IPS-NIHi7 (cell line): ENCODE results near the gene KRTAP10-3.

Experiments
- DNase-seq: peaks from one replicate; pipeline ENCODE4 v3.0.0; 2012; ENCODE audit warnings: mixed read lengths; ENCODE audit errors: extremely low spot score

KRTAP10-3 gene

DNA sequence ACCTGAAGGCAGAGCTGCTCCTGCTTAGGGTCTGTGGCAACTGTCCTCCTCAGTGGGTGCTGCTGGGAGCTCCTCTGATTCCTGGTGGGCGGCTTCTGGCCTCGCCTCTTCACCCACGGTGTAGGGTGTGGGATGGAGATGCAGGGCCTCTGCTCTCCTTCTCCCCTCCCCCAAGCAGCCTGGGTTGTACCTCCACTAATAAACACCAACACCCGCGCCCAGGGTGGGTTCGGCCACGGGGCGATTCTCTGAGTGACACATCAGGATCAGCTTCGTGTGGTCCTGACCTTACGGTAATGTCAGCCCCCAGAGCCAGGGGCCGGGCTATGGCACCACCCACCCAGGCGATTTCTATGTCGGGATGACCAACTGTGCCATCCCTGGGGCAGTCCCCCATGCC, 42.3 kb downstream of the KRTAP10-3 start:
- no peak for DNase-seq

DNA sequence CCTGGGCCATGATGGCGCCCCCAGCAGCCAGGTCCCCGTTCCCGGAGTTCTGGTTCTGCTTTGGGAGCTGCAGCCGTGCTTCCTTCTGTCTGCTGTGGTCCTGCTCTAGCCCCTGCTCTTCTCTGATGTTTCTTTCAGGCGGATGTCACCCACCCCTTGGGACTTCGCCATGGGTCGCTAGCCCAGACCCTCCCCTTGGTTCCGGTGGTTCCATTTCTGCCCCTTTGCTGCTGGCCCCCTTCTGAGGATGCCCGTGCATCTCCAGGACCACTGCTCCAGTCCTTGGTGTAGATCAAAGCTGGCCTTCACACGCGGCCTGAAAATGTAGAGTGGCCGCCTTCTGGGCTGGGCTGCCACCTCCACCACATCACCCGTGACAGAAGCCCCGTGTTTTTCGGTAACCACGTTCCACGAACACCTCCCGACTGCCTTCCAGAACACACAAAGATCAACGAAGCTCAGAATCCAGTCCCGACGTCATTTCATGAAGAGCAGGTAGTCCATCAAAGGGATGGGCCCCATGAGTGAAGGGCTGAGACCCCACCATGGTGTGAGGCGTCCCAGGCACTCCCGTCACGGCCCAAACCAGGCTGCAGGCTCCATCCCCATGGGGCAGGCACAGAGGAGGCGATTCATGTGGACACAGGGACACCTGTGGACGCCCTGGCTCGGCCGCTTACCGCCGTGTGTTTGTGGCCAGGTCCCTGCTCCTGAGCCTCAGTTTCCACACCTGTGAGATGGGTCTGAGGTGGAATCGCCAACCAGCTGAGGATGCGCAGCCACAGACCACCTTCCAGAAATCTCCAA, 43.0 kb downstream of the KRTAP10-3 start:
- DNase-seq, result no peak

DNA sequence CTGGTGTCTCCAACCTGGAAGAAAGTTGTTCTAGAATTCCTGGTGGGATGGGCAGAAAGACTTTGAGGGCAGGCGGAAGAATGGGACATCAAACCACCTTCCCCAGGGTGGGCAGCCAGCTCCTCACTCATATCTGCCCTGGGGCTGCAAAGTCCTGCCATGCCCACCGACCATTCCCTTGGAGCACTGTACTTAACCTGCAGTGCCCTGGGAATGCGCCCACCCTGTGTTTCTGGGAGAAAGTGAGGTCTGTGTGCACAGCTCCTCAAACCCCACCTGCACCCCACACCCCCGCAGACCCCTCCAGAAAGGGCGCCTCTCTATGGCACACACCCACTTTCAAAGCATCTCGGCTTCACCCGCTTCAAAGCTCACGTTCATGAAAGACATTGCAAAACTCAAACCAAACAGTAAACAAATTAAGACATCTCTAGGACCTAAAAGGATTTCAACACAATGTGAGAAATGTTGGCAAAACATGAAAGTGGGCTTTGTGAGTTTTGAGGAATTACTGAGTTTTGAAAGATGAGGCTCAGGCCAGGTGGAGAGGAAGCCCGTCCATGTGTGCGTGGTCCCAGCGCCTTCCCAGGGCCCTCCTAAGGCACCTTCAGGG, 43.7 kb downstream of the KRTAP10-3 start:
- DNase-seq, result no peak

DNA sequence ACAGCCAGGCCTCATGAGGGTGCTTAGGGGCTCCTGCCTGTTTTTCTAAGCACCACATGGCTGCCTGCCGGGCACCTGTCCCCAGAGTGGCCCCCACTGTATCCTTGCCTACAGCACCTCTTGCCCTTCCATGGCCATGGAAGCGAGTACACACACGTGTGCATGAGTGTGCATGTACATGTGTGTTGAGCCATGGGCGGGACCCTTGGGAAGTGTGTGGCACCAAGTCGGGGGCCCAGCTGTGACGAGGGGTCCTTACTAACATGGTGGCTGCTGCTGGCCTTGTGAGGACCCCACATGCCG, 44.4 kb downstream of the KRTAP10-3 start:
- DNase-seq, result no peak

DNA sequence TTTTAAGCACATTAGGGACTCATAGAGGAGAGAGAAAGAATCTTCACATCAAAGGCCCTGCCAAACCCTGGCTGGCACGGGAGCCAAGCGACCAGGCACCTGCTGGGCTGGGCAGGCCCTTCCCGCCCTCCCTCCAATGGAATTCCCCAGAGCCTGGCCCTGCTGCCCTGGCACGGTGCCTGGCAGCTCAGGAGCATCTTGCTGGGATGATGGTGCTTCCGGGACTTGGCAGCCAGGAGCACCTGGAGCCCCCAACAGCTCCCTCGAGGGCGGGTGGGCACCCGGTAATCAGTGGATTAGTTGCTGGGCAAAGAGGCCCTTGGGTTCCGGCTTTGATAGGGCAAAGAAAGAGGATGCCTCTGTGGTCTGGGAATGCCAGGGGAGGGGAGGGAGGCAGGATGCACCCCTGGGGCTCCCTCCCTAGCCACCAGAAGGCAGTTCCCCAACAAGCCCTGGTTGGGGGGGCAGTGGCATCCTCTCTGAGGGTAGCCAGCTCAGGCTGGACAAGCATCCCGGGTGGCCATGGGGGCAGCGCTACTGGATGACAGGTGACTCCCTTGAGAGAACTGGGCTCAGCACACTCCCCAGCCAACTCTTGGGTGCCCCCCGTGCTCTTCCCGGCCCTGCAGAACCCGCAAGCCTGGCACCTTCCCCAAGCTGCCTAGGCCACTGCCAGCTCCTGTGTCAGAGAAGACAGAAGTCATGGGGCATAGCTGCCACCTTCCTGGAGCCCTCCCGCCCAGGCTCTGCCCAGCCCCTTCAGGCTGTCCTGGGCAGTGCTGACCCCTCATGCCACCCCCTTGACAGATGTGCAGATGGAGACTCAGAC, 45.0 kb downstream of the KRTAP10-3 start:
- DNase-seq, result no peak

DNA sequence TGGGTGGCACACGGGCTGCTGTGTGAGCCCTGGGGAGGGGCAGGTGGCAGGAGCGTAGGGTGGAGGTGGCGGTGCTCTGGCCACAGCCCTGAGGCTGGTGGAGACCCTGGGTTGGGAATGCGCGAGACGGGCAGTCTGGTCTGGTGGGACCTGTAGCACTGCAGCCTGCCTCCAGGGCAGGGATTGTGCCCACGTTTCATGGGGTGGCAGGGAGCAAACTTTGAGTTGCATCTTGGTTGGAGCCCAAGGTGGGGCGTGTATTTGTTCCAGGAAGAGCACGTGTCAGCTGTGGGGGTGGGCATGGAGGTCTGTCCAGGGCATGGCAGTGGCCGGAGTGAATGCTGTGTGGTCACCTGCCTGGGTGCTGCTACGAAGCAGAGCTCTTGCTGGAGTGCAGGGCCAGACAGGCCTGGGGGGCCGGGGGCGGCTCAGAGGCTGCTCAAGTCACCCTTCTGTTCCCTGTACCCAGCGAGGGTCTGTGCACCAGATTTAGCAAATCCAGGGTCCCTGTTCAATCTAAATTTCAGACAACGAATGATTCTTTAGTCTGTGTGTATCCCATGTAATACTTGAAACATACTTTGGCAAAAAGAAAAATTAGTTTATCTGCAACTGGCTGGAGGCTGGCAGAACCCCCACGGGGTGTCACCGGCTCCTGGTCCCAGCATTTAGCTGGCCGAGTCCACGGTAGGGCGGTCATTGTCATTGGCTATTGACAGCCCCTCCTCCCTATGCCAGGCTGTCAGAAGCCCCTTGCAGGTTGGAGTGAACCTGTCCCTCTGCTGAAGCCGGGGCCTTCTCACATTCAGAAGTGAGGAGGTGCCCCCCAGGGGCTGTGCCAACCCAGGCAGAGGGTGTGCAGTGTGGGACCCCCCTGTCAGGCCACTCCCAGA, 45.9 kb downstream of the KRTAP10-3 start:
- no peak for DNase-seq

DNA sequence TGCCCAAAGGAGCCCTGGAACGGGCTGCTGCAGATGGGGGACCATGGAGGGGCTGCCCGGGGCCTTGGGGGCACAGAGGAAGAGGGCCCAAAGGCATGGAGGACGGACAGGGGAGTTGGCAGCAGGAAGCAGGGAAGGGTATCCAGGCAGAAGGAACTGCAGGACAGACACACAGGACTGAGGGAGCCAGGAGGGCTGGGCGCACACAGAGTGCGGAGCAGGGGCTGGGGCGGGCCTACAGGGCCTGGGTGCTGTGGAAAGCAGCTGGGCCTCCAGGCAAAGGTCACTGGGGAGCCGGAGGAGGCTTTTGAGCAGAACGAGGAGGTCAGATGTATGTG, 46.7 kb downstream of the KRTAP10-3 start:
- DNase-seq, result no peak

DNA sequence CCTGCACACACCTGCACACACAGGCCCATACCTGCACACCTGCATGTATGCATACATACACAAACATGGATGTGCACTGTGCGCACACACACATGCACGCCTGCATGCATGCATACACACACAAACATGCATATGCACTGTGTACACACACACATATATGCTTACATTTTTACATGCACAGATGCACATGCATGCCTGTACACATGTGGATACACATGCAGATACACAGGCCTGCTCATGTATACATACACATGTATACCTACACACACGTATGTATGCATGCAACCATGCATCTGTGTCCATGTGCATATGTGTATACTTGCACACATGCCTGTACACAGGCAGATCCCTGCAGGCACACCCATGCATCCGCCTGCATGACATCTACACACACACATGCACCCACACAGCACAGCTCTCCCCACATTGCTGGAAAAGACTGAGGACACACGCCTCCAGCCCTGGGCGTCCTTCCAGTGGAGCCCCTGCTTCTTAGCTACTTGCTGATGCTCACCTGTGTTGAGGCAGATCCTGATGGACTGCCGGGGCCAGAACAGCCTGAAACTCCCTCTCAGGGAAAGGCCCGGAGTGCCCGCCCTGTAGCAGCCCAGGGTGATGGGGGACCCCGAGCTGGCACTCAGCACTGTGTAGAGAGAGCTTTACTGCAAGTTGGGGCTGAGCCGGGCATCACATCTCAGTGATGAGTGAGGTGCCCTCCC, 47.2 kb downstream of the KRTAP10-3 start:
- no peak for DNase-seq

DNA sequence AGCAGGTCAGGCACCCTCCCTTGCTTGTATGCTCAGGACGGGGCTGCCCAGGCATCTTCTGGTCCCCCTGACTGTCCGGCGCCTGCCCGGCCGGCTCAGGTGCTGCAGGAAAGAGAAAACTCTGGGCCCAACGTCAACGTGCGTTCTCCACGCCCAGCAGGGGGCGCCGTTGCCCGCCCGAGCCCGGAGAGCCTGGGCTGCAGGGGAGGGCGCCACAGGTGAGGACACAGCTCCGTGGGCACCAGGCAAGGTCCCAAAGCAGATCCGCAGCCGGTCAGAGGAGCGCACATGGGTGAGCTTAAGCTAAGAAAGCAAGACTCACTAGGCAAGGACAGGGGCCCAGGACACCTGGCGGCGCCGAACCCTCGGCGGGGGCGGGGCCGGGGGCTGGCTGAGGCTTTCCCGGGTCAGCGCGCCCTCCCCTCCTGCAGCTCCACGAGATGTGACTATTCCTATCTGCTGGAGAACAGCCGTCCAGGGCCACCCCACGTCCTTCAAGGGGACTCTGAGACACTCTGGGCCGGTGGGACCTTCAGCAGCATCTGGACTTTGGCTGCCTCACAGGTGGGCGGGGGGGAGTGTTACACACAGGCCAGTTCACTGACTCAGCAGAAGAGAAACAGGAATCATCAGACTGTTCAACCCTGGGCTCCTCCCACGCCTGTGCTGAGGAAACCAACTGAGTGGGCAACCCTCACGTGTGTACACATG, 47.9 kb downstream of the KRTAP10-3 start:
- peak; percentile 88 for DNase-seq

DNA sequence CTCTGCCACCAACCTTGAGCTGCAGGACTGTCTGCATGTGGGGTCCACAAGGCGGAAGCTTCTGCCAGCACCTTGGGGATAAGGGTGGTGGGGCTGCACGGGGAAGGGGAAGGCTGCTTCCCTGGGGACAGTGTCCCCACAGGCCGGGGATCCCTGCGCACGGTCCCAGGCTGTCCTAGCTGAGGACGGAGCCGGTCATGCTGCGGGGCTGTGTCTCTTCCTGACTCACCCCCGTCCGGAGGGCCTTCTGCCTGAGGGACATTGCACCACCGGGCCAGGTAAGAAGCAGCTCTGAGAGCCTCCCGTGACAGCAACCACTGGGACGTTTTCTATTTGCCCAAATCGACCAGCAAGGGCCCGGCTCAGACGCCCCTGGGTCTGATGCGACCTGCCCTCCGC, 48.5 kb downstream of the KRTAP10-3 start:
- no peak for DNase-seq

DNA sequence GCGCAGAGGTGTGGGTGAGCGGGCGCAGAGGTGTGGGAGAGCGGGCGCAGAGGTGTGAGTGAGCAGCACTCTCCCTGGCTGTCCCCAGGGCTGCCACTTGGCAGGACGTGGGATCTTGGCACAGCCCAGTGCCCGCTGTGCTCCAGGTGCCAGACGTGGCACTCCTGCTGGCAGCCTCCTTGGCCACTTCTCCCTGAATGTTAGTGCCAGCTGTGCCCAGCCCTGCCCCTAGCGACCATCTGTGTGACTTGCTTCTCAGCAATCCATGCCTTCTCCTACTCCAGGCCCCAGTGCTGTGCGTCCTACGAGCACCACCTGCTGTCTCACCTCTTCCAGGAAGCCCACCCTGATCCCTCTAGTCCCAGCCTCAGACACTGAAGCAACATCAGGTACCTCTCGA, 49.1 kb downstream of the KRTAP10-3 start:
- DNase-seq, result no peak

DNA sequence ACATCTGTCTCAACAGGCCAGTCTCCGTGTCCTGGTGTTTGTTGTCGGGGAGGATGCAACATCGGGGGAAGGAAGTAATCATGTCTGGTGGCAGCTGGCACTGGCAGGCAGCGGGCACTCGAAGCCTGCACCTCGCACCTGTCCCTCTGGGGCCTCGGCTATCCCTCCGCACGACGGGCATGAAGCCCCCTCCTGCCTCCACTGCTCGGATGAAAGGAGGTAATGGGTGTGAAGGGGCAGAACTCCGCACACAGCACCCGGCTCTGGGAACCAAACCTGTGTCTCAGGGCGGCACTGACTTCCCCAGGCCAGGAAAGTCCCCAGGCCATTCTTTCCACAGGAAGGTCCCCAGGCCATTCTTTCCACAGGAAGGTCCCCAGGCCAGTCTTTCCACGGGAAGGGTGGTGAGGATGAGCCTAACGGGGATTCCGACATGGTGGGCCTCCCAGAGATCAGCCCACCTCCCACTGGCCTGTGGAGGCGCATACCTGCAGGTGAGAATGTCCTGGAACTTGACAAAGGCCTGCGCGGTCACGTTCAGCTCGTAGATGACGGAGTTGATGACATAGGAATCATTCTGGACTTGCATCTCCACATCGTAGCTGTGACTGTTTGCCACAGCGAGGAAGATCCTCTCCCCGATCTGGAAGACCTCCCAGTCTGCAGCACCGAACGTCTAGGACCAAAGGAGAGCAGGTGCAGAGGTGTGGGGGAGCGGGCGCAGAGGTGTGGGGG, 49.7 kb downstream of the KRTAP10-3 start:
- no peak for DNase-seq

DNA sequence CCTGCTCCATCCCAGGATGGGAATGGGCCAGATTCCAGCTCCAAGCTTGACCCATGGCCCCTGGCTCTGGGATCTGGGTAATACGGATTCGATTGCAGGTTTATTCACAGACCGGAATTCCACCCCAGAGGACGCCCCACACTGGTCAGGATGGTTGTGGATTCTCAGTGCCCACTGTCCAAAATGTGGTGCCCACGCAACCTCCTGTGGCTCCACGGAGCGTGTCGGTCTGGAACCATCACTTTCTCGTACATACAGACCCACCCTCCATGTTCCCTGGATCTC, 50.2 kb downstream of the KRTAP10-3 start:
- DNase-seq, result no peak
